ENCODE results near the gene DAP. TPM values are rescaled to one million over a fixed set of nuclear protein-coding genes. Genes with fewer than 3 reads are reported as not detected.

DAP gene
- total and polyA plus RNA-seq, 2 of the 13 experiments (the other 11 are each of a cell fraction or from before 2014, with no cell fraction given): 22.0 to 57.5 TPM

DNA sequence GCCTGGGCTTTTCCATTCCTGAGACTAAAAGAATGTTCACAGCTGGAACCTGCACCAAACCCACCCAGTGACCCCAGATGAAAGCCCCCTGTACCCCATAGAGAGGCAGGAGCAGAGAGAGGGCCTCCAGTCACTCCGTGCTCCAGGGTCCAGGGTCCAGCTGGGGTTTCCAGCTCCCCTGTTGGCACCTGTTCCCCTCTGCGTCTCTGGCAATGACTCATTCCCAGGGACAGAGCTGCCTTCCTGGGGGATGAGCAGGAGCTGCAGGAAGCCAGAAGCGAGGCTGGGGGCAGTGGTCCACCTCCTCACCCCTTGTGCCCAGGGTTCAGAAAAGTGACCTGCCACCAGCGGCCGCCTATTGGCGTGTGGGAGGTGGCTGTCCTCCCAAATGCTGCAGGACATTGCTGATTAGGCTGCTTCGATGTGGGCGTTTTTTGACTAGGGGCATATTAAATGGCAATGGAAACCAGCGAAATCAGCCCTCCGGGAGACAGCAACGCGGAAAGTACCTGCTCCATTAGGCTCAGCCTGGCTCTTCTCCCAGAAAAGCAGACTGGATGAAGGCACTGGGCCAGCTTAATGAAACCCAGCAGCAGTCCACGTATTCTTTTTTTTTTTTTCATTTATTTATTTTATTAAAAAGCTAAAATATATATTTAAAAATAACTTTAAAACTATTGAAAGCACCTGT, 97.4 kb downstream of the DAP start (continued):
- 0 out of 2 replicates have a peak, but pooled peaks have one; percentile 28 for TF ChIP-seq PAXIP1 (CRISPR knock-in tag; conservative IDR thresholded peaks at IDR 0.05)
- TF ChIP-seq HNF4A (CRISPR knock-in tag; IDR thresholded peaks at IDR 0.05): peak; percentile 44; the same call in 1 of the 2 replicates
- TF ChIP-seq ZHX2 (IDR thresholded peaks at IDR 0.05; ENCODE audit: low read depth): no peak
- no peak for TF ChIP-seq ZHX2 (CRISPR knock-in tag; IDR thresholded peaks at IDR 0.05; ENCODE audit: borderline replicate concordance)
- TF ChIP-seq FOXA1 (IDR thresholded peaks at IDR 0.05): no peak
- TF ChIP-seq FOXA1 (CRISPR knock-in tag; IDR thresholded peaks at IDR 0.05): no peak
- TF ChIP-seq ZBTB7B (CRISPR knock-in tag; IDR thresholded peaks at IDR 0.05): 0 out of 2 replicates have a peak, but pooled peaks have one; percentile 40

All from HepG2 (cell line).